SHP77 (cell line): ENCODE data around the gene S100PBP.

ENCODE experiments used
- DNase-seq, 2 experiments: peaks; one replicate each; lab custom pipeline; 2025; lab: John Stamatoyannopoulos, UW

Gene S100PBP

DNA sequence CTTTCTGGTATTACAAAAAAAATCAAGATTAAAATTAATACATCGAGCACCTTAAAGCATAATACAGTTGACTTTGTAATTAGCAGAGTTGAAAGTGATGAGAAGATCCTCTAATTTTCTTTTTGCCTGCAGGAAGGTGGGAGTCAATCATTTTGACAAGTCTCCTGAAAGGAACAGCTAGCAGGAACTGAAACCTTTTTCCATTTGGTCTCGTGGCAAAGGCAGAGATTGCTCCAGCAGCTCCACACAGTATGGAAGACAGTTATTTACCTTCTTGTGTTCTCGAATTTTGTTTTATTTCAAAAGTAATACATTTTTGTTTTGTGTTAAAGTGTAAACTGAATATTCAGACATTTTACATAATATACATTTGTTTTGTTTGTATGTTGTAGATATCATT lies 7.7 kb downstream of the S100PBP start:
- no peak for DNase-seq

DNA sequence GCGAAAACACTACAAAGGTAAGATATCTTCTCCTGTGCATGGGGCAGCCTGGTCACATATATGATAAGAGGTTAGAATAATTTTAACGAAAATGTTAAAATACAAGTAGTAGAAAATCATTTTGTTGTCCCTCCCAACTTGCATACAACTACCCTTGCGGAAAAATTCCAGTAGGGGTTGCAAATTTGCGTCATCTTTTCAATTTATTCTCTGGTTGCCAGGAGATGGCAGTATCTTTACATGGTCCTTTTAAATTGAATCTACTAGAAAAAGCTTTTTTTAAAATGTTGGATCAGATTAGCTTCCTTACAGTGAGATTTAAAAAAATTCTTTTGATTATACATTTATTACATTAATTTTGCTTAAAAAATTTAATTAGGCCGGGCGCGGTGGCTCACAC lies 10.9 kb downstream of the S100PBP start:
- no peak for DNase-seq

DNA sequence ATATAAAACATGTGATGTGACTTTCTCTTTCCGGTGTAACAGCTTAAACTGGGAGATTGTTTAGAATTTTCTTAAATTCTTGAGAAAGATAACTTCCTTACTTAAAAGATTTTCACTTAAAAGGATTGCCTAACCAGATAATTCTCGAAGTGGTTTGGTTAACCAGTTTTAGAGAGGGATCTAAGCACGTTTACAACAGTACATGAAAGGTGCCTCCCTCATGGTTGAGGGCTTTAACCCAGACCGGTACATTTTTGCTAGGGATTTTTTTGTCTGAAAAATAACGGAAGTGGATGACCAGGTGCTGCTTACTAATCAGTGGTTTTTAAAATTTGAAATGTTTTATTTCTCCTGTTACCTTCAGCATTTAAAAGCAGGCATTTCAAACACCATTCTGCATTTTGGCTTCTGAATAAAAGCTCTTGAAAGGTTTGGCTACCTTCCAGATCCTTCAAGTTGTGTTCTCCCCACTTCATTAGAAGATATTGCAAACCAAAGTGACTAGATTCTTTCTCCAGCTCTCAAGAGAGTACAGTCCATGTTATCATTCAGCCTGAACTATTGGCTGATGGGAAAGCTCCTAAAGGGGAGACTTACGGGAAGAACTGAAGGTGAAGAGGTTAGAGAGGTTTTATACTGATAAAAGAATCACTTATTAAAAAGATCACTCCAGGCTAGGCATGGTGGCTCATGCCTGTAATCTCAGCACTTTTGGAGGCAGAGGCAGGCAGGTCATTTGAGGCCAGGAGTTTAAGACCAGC lies 12.8 kb downstream of the S100PBP start:
- DNase-seq = no peak

DNA sequence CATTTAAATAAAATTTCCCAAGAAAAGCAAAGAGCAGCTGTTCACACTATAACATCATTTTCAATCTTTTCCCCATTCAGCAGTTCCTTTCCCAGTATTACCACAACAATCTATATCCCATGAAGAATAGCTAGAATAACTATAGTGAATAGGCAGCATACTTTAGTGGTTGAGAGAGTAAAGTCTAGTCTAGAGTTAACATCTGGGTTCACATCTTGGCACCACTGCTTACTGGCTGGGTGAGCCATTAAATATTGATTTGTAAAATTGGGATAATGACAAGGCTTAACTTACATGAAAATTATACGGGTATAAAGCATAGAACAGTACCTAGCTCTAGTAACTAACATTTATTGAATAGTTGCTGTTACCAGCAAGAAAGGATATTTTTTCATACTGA lies 14.4 kb downstream of the S100PBP start:
- no peak for DNase-seq

DNA sequence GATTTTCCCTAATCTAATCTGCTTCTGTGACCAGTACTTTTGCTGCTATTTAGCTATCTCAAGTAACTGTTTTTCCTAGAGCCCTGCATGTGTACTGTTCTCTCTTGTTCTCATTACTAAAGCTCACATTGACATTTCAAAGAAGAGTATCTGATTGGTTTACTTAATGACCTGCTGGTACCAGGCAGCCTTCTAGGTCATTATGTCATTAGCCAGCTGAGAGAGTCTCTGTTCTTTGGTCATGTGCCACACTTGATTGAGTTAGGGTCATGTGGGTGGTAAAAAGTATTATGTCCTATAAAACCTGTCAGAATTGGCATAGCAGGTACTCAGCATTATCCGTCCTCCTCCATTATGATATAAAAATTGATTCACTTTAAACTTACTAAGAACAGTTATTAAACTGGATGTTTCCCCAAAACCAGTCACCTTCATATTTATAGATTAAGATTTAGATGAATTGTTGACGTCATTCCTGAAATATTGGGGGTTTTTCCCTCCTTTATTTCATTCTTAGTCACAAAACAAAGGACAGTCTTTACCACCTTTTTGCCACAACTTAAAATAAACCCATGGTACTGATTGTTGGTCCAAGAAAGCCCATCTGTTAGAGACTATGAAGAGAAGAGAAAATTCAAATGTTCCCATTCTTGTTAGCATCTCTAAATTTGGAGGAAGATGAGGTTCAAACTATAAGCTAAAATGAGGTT lies 31.1 kb downstream of the S100PBP start:
- DNase-seq = no peak

DNA sequence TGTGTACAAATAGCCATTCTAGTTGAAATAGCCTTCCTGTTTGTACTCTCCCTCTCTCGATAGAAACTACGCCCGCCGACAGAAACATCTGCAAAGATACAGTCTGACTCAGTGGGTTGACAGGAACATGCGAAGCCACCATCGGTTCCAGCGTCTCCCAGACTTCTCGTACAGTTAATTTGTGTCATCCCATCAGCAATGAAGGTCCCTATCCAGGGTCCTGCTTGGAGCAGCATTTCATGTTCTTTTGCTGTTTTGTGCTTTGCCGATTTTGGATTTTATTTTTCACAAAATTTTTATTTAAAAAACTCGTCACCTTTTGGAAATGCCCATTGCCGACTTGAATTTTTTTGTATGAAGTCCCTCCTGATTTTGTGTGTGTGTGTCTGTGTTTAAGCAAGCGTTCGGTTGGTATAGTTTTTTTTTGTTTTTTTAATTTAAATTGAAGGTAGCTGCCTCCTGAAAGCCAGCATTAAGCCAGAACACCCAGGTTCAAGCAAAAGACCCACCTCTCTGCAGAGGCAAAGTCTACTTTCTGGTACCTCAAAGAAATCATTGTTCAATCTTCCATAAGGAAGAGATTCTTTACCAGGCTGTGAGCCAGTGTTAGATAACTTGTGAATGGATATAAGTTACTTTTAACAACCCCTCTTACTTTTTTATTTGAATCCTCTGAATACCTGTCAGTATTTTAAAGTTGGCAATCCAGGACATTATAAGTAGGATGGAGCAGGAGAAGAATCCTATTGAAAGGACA lies 38.6 kb downstream of the S100PBP start:
- DNase-seq = no peak

DNA sequence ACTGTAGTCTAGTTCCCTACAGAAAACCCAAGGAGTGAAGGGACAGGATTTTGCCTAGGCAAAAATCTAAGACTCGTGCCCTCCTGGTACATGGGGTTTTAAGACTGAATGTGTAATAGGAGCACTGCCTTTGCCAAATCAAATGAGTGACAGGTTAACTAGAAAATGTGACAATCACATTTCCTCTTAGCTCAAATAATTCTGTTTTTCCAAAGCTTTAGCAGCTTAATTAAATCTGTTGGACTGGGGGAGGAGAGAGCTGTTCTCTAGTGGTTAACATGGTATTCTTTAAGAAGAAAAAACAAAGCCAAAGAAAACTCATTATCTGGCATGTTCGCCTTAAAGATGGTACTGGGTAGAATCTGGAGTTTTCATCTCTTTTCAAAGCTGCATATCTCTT lies 40.7 kb downstream of the S100PBP start:
- DNase-seq = no peak

DNA sequence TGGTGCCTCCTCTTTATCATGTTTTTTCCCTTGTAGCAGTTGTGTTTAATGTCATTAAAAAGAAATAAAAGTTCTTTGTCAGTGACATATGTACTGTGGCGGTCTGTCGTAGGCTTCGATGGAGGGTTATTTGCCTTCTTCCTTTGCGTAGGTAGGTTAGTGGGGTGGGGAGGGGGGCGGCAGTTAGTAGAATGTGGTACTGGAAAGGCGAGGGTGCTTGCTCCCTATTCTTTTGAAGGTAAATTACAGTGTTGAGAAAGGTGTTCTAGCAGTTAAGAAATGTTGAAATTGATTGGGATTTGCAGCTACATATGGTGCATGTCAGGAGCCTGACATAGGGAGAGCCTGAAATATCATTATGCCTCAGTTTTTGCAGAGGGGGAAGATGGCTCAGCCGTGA lies 41.3 kb downstream of the S100PBP start:
- no peak for DNase-seq

DNA sequence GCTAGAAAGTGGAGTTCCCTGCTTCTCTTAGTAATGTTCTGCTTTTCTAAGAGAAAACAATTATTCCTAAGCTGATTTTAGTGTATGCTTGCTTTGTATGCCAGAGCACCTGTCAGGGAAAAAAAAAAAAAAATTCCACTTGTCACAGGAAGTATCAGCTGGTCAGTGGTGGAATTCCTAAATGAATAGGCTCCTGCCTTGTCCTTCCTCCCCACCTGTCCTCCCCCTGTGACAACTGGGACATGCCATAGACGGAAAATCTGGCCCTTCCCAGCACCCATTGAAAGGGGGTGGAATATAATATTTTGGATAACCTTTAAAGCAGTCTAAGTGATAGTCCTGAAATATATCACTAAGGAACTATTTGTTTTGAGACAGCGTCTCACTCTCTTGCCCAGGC lies 42.5 kb downstream of the S100PBP start:
- no peak for DNase-seq

DNA sequence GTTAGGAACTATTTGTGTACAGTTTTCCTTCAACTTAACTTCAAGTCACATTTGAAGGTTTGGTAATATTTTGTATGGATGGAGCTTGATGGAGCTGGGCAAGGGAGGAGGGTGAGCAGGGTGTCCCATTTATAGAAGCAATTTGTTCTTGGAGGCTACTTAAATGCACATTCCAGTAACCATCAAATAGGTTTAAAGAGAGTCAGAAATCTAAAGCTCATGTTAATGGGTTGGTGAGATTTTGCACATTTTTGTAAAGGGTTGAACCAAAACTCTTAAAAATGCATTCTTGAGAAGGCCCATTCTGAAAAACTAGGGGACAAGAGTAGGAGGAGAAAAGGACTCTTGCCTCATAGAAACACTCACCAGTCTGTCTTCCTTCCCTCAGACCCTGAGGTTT lies 43.1 kb downstream of the S100PBP start:
- no peak for DNase-seq

DNA sequence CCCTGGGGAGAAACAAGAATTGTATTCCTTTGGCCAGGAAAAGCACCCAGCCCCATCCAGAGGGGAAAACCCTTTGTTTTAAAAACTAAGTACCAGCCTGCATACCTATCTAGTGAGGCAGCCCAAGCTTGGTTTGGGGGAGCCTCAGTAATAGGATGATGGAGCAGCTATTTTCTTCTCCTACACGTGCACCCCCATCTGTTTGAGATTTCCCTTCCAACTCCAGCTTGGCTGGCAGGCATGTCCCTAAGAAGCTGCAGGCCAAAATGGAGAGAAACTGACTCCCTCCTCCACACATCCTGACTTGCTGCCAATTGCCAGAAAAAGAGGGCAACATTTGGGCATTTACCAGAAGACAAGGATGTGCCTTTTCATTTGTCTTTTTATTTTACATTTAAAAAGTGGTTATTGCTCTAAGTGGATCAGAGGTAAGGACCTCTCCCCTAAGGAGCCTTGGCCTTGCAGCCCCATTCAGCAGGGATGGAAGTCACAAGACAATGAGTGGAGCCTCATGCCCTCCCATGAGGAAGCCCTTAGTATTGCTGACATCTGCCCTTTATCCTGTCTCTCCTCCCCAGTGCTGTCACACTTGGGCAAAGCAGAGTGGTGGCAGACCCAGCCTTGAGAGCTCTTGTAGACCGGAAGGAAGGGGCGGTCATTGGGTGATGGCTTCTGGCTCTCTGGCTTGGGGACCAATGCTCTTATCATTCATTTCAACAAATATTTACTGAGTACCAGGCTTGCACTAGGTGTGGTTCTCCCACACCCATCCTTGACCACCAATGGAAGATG lies 44.6 kb downstream of the S100PBP start:
- no peak for DNase-seq

DNA sequence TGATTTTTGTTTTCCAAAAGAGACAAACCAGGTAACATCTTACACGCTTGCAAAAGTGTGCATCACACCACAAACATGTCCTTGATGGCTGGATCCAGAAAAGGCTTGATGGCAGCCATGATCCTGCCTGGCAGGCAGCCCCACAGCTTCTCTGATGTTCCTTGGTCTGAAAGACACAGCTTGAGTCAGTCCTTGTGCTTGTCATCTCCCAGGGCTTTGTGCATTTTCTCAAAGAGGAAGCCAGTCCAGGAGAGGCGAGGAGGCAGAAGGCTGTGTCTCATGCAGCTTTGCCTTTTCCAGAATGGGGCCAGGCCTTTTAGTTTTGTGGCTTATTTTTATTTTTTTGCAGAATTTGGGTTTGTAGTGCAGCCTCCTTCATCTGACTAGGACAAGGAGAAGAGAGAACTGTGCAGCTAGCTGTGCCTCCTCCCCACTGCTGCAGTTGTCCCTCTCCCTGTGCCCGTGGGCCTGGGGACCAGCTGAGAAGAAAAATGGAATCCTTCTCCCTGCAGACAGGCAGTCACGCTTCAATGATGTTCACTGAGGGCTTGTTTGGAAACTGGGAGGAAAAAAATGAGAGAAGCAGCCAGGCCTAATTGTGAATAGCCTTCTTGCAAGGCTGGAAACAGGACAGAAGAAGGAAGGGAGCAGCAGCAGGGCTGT lies 45.9 kb downstream of the S100PBP start:
- DNase-seq = no peak

DNA sequence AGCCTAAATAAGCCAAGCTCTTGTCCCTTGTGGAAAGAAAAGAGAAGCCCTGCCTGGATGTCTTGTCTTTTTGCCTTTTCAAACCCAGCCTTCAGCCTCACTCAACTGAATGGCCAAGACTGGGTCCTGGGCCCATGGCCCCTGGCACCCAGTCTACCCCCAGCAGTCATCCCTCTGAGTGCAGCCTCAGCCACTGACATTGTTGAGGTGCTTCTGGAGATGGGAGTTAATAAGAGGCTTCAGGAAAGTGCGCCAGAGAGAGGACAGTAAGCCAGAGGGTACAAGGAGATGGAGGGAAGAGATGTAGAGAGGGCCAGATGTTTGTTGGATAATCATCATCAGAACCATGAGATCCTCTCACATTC lies 46.4 kb downstream of the S100PBP start:
- DNase-seq = no peak

DNA sequence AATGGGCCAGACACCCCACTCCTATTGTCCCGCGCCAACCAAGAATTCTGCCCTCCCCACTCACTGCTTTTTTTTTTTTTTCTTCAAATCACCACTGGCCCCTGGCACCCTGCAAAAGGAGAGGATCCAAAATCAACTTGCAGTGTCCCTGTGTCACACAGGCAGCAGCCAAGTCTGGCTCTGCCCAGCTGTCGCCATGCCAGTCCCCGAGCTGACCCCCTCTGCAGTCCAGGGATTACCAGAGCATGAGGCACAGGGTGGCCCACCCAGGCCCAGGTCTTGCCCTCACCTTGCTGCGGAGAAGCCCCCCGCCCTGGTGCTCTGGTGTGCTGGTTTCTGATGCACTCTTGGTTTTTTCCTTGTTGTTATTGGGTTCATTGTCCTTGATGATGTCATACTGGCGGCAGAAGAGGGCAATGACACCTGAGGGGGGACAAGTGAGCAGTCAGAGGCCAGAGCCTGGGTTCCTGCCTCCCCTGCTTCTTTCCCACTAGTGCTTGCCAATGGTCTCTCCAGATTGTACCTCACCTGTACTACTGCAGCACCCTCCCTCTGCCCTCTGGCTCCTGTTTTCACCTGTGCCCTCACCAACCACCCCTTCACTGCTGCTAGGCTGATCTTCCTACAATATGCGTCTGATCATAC lies 47.0 kb downstream of the S100PBP start:
- no peak for DNase-seq

DNA sequence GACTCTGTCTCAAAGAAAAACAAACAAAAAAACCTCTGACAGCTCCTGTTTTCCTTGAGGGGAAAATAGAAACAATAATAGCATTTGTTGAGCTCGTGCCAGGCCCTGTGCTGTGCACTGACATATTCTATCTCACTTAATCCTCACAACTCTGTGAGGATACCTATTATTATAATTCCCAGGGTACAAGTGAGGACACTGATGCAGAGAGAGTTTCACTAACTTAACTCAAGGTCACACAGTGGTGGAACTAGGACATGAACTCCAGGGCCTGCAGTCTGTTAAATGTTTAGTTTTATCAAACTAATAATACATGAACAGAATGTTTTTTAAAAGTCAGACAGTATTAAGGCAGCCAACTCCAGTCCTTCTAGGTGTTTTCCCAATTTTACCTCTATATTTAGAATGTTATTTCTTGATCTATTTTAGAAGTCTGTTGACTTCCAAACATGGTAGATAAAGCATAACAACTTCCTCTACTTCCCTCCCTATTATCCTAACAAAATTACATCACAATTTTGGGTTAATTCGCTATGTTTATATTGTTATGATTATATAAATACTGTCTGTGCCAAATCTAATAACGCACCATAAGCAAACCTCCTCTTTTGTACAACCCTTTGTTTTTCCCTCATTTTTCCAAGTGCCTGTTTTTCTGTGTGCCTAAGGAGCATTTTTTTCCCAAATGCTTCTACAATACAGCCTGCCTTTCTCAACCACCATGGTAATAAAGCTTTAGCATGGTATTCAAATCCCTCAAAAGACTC lies 48.4 kb downstream of the S100PBP start:
- DNase-seq = no peak

DNA sequence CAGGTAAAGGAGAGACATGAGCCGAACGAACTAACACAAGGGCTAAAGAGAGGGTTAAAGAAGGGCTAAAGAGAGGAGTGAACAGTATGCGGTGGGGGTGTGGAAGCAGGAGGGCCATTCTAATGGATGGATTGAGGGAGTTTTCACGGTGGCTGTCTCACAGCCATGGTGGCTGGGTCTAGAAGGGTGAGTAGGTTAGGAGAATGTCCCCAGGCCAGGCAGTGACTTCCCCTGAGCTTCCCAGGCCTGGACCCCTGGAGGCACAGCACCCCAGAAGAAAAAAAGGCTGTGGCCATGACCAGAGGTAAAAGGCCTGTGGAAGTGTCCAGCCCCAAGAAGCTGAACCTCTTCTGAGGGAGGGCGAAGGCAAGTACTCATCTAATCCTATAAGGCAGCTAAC lies 49.7 kb downstream of the S100PBP start:
- DNase-seq = no peak

DNA sequence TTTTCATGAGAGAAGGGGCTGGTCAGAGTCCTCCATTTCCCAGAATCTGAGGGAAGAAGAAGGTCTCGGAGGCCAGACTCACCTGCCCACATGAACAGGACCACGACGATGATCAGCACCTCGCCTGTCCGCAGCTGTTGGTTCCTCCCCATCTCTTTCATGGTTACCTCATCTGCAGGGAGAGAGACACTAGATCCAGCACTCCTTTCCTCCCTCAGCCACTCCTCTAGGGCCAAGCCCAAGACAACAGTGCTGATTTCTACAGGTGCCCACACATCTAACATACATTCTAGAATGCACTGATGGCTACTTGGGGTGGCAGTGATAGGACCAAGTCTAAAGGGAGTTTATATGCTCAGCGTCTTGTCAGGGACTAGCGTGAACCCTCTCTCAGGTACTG lies 50.2 kb downstream of the S100PBP start:
- no peak for DNase-seq

DNA sequence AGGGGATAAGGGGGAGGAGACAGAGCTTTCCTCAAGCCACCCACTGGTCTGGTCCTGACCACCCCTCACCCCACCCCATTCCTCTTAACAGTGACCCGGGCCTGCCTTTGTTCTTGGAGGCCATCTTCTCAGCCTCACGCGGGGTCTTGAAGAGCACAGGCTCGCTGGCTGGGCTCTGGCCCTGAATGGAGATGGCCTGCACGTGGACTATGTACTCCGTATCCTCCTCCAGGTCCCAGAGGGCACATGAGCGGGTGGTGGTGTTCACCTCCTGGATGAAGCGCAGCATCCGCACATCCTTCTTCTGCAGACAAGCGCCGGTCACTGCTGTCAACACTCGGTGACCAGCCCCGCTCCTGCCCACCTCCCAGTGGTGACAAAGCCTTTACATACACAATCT lies 50.6 kb downstream of the S100PBP start:
- no peak for DNase-seq

DNA sequence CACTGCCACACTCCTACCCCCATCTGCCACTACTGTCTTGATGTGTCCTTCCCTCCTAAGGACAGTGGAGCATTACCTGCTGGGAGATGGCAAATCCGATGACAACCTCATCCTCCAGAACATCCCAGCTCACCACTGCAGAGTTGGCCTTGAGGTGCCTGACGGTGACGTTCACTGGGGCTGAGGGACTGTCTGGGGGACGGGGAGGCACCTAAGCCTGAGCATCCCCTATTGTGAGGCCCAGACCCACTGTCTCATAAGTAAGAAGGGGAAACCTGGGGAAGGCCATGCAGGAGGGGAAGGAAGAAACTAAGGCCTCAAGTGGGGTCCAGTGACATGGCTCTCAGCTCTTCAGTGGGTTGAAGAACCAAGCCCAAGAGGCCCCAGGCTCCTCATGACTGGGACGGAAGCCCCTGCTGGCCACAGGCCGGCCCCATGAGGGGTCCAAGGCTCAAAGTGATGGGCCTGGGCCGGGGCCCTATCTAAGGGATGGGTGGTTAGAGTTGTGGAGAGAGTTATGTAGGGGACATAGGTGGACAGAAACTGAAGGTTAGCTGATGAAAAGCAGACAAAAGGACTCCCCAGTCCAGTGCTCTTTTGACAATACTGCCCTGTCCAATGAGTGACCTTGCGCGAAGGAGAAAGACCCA lies 51.5 kb downstream of the S100PBP start:
- DNase-seq = no peak
